Measurements from ENCODE around the gene GALNT2. TPM values are rescaled to one million over a fixed set of nuclear protein-coding genes. Genes with fewer than 3 reads are reported as not detected.
A peak's percentile ranks its signal among the peaks of the same experiment; 100 is the strongest.

Gene GALNT2
- total and polyA plus RNA-seq, 2 donors from 2014 or later = 20.2 to 59.2 TPM

- Histone ChIP-seq H3K9ac (ENCODE audit: low read length in 3 of 3) (no peak overlapping the region), H3K9me3 (ENCODE audit: control insufficient read depth in 2 of 3, insufficient read depth in 1 of 3, low read length in 3 of 3) (no peaks in the 10 kb centered on the region), H3K4me1 (ENCODE audit: control insufficient read depth in 2 of 3, insufficient read depth in 2 of 3, low read depth in 1 of 3, low read length in 3 of 3) (no peaks in the 10 kb centered on the region), H3K27me3 (ENCODE audit: control insufficient read depth, insufficient read depth, low read length) (no peaks in the 10 kb centered on the region), H3K36me3 (ENCODE audit: control insufficient read depth in 2 of 3, insufficient read depth in 3 of 3, low read length in 3 of 3) (no peaks in the 10 kb centered on the region), H3K27ac (ENCODE audit: low read depth in 2 of 2, low read length in 2 of 2) (no peak overlapping the region), H3K4me3 (ENCODE audit: low read length in 3 of 3) (no peak overlapping the region)
- FAIRE-seq (no peak), DNase-seq (peak in 1 of 5 donors; percentile 15)
- intact Hi-C loops (cut with DNase I) = loop anchor here (10.0 kb wide), 1 partner anchor 652 kb away; no protein-coding TSS in a partner anchor
- TF ChIP-seq, protein P1, sequence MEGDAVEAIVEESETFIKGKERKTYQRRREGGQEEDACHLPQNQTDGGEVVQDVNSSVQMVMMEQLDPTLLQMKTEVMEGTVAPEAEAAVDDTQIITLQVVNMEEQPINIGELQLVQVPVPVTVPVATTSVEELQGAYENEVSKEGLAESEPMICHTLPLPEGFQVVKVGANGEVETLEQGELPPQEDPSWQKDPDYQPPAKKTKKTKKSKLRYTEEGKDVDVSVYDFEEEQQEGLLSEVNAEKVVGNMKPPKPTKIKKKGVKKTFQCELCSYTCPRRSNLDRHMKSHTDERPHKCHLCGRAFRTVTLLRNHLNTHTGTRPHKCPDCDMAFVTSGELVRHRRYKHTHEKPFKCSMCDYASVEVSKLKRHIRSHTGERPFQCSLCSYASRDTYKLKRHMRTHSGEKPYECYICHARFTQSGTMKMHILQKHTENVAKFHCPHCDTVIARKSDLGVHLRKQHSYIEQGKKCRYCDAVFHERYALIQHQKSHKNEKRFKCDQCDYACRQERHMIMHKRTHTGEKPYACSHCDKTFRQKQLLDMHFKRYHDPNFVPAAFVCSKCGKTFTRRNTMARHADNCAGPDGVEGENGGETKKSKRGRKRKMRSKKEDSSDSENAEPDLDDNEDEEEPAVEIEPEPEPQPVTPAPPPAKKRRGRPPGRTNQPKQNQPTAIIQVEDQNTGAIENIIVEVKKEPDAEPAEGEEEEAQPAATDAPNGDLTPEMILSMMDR (IDR thresholded peaks at IDR 0.05; ENCODE audit: borderline replicate concordance, extremely low read depth, insufficient read depth) = no peak
Measured at GRCh38 chr1:230316864-230317745, 250.1 kb downstream of the GALNT2 start.

DNA sequence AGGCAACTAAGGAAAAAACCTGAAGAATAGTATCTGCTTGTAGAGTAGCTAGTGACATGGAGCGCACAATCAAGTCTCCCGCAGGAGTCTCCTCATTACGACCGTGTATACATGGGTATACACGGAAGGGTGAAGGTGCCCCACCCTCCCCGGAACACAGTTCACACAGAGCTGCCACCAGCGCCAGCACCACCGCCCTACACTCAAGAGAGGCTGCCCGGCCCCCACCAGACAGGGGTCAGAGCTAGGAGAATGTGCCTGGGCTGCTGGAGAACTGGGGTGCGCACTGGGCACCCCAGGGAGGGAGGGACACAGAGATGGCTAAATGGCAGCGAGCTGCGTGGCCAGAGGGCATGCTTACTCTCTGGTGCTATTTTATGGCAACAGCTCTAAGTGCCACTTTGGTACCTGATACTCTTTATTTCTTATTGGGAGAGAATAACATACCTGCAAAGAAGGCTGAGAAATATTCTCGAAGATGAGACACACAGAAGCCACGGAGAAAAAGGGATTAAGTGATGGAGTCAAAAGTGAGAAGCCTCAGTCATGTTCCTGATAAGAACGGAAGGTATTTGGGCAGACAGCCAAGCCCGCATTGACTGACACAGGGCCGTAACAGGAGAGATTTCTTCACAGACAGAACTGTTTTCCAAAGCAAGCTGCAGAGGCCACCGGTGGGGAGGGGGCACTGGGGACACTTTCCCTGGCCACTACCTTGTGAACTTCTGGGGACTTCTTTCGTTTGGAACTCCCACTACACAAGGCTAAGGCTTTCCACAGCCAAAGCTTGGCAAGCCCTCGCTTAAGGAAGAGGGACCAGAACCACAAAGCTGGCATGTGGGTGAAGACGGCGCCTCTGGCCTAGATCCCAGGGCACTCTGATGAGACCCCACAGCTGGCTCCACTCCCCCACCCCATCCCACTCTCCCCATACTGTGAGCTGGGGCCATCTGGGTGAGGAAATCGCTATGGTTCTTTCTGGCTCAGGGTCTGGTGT, 251.1 kb downstream of the GALNT2 start:
- DNase-seq = no peak
- Histone ChIP-seq H3K9me3 (ENCODE audit: control insufficient read depth in 2 of 3, insufficient read depth in 1 of 3, low read length in 3 of 3) (no peaks in the 10 kb centered on the region), H3K9ac (ENCODE audit: low read length in 3 of 3) (no peak overlapping the region), H3K27me3 (ENCODE audit: control insufficient read depth, insufficient read depth, low read length) (no peaks in the 10 kb centered on the region), H3K4me1 (ENCODE audit: control insufficient read depth in 2 of 3, insufficient read depth in 2 of 3, low read depth in 1 of 3, low read length in 3 of 3) (no peaks in the 10 kb centered on the region), H3K27ac (ENCODE audit: low read depth in 2 of 2, low read length in 2 of 2) (no peak overlapping the region), H3K36me3 (ENCODE audit: control insufficient read depth in 2 of 3, insufficient read depth in 3 of 3, low read length in 3 of 3) (no peaks in the 10 kb centered on the region), H3K4me3 (ENCODE audit: low read length in 3 of 3) (no peak overlapping the region)
- no peak for FAIRE-seq
- TF ChIP-seq, protein P1 (IDR thresholded peaks at IDR 0.05; ENCODE audit: borderline replicate concordance, extremely low read depth, insufficient read depth) = no peak
- intact Hi-C loops (cut with DNase I) = loop anchor here (10.0 kb wide), 1 partner anchor 653 kb away; no protein-coding TSS in a partner anchor

GRCh38 chr1:230319014-230319747, 252.1 kb downstream of the GALNT2 start:
- FAIRE-seq (no peak), DNase-seq (no peak)
- Histone ChIP-seq H3K27me3 (ENCODE audit: control insufficient read depth, insufficient read depth, low read length) (no peaks in the 10 kb centered on the region), H3K27ac (ENCODE audit: low read depth in 2 of 2, low read length in 2 of 2) (no peak overlapping the region), H3K4me3 (ENCODE audit: low read length in 3 of 3) (no peak overlapping the region), H3K4me1 (ENCODE audit: control insufficient read depth in 2 of 3, insufficient read depth in 2 of 3, low read depth in 1 of 3, low read length in 3 of 3) (no peaks in the 10 kb centered on the region), H3K9ac (ENCODE audit: low read length in 3 of 3) (no peak overlapping the region), H3K9me3 (ENCODE audit: control insufficient read depth in 2 of 3, insufficient read depth in 1 of 3, low read length in 3 of 3) (no peaks in the 10 kb centered on the region), H3K36me3 (ENCODE audit: control insufficient read depth in 2 of 3, insufficient read depth in 3 of 3, low read length in 3 of 3) (no peaks in the 10 kb centered on the region)
- TF ChIP-seq, protein P1 (IDR thresholded peaks at IDR 0.05; ENCODE audit: borderline replicate concordance, extremely low read depth, insufficient read depth) = no peak
- intact Hi-C loops (cut with DNase I) = loop anchor here (10.0 kb wide), 1 partner anchor 654 kb away; no protein-coding TSS in a partner anchor

Data from kidney (tissue), 14 donors.